GM23338 (cell line): ENCODE results near the gene ZNF350. TPM values are rescaled to one million over a fixed set of nuclear protein-coding genes. Genes with fewer than 3 reads are reported as not detected.

ENCODE experiments used
- EZH2 ChIP-seq: fragments of 200-600 bp; sonication (generic); IDR thresholded peaks from one replicate; pipeline ENCODE4 v1.8.0; 2017; ENCODE audit warnings: antibody characterized with exemption, mild to moderate bottlenecking, low read depth; ENCODE audit not compliant: unreplicated experiment
- NANOG ChIP-seq: IDR thresholded peaks from 2 replicates; pipeline ENCODE4 v1.6.1; 2016; ENCODE audit warnings: antibody characterized with exemption, borderline replicate concordance
- STAT1 ChIP-seq: IDR thresholded peaks from one replicate; pipeline ENCODE4 v1.6.1; 2016; ENCODE audit warnings: antibody characterized with exemption; ENCODE audit not compliant: unreplicated experiment
- ZNF114 ChIP-seq: fragments of 250-450 bp; sonication (Bioruptor Pico); IDR thresholded peaks from 2 replicates; pipeline ENCODE4 v1.5.0; 2020; ENCODE audit warnings: mild to moderate bottlenecking, moderate library complexity
- ZNF331 ChIP-seq: fragments of 250-450 bp; sonication (Bioruptor Pico); IDR thresholded peaks from 2 replicates; pipeline ENCODE4 v1.5.0; 2020; ENCODE audit warnings: low read depth, mild to moderate bottlenecking, moderate library complexity
- polyA plus RNA-seq: library from polyadenylated mRNA; unstranded; fragments of >200 nt; fragmentation: Nextera tagmentation; extraction: Ambion mirVana; gene quantifications from 2 replicates; pipeline ENCODE4 v1.2.1, GENCODE V29; 2016
- total RNA-seq: library from RNA; depleted of rRNA; stranded (reverse); fragments of >200 nt; shearing (Covaris generic); gene quantifications from 2 replicates; pipeline ENCODE4 v1.2.3, GENCODE V29; 2014
- TF ChIP-seq, protein P1 (sequence below): fragments of 250-450 bp; sonication (Bioruptor Pico); IDR thresholded peaks from 2 replicates; pipeline ENCODE4 v1.5.0; 2020; ENCODE audit warnings: mild to moderate bottlenecking, moderate library complexity
- TF ChIP-seq, protein P2 (sequence below): IDR thresholded peaks from one replicate; pipeline ENCODE4 v1.6.1; 2018; ENCODE audit warnings: antibody characterized with exemption; ENCODE audit not compliant: unreplicated experiment
- TF ChIP-seq, protein P3 (sequence below), 2 experiments: fragments of 200-600 bp in 1 of 2; sonication (generic) in 1 of 2; conservative IDR thresholded peaks; 2 replicates each; pipeline versions ENCODE4 v1.5.1 to v1.6.1; 2016 to 2017; ENCODE audit warnings: antibody characterized with exemption in 2 of 2, low read depth in 2 of 2, mild to moderate bottlenecking in 2 of 2, moderate library complexity in 1 of 2

Gene ZNF350
- total and polyA plus RNA-seq, 2 experiments from 2014 or later = 5.8 to 7.6 TPM

DNA sequence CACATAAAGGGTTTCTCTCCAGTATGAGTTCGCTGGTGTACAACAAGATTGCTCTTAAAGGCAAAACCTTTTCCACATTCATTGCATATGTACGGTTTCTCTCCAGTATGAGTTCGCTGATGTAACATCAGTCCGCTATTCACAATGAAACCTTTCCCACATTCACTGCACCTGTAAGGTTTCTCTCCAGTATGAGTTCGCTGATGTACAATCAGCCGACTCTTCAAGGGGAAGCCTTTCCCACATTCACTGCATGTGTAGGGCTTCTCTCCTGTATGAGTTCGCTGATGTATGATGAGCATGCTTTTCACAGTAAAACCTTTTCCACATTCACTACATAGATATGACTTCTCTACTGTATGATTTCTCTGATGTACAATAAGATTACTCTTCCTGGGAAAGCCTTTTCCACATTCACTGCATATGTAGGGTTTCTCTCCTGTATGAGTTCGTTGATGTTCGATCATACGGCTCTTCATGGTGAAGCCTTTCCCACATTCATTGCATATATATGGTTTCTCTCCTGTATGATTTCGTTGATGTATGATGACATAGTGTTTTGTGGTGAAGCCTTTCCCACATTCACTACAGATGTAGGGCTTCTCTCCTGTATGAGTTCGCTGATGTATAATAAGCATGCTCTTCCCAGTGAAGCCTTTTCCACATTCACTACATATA lies 47.5 kb upstream of the ZNF350 start (continued):
- TF ChIP-seq, protein P1, sequence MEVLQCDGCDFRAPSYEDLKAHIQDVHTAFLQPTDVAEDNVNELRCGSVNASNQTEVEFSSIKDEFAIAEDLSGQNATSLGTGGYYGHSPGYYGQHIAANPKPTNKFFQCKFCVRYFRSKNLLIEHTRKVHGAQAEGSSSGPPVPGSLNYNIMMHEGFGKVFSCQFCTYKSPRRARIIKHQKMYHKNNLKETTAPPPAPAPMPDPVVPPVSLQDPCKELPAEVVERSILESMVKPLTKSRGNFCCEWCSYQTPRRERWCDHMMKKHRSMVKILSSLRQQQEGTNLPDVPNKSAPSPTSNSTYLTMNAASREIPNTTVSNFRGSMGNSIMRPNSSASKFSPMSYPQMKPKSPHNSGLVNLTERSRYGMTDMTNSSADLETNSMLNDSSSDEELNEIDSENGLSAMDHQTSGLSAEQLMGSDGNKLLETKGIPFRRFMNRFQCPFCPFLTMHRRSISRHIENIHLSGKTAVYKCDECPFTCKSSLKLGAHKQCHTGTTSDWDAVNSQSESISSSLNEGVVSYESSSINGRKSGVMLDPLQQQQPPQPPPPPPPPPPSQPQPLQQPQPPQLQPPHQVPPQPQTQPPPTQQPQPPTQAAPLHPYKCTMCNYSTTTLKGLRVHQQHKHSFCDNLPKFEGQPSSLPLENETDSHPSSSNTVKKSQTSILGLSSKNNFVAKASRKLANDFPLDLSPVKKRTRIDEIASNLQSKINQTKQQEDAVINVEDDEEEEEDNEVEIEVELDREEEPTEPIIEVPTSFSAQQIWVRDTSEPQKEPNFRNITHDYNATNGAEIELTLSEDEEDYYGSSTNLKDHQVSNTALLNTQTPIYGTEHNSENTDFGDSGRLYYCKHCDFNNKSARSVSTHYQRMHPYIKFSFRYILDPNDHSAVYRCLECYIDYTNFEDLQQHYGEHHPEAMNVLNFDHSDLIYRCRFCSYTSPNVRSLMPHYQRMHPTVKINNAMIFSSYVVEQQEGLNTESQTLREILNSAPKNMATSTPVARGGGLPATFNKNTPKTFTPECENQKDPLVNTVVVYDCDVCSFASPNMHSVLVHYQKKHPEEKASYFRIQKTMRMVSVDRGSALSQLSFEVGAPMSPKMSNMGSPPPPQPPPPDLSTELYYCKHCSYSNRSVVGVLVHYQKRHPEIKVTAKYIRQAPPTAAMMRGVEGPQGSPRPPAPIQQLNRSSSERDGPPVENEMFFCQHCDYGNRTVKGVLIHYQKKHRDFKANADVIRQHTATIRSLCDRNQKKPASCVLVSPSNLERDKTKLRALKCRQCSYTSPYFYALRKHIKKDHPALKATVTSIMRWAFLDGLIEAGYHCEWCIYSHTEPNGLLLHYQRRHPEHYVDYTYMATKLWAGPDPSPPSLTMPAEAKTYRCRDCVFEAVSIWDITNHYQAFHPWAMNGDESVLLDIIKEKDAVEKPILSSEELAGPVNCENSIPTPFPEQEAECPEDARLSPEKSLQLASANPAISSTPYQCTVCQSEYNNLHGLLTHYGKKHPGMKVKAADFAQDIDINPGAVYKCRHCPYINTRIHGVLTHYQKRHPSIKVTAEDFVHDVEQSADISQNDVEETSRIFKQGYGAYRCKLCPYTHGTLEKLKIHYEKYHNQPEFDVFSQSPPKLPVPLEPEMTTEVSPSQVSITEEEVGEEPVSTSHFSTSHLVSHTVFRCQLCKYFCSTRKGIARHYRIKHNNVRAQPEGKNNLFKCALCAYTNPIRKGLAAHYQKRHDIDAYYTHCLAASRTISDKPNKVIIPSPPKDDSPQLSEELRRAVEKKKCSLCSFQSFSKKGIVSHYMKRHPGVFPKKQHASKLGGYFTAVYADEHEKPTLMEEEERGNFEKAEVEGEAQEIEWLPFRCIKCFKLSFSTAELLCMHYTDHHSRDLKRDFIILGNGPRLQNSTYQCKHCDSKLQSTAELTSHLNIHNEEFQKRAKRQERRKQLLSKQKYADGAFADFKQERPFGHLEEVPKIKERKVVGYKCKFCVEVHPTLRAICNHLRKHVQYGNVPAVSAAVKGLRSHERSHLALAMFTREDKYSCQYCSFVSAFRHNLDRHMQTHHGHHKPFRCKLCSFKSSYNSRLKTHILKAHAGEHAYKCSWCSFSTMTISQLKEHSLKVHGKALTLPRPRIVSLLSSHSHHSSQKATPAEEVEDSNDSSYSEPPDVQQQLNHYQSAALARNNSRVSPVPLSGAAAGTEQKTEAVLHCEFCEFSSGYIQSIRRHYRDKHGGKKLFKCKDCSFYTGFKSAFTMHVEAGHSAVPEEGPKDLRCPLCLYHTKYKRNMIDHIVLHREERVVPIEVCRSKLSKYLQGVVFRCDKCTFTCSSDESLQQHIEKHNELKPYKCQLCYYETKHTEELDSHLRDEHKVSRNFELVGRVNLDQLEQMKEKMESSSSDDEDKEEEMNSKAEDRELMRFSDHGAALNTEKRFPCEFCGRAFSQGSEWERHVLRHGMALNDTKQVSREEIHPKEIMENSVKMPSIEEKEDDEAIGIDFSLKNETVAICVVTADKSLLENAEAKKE = no peak
- TF ChIP-seq NANOG = no peak
- TF ChIP-seq, protein P2, sequence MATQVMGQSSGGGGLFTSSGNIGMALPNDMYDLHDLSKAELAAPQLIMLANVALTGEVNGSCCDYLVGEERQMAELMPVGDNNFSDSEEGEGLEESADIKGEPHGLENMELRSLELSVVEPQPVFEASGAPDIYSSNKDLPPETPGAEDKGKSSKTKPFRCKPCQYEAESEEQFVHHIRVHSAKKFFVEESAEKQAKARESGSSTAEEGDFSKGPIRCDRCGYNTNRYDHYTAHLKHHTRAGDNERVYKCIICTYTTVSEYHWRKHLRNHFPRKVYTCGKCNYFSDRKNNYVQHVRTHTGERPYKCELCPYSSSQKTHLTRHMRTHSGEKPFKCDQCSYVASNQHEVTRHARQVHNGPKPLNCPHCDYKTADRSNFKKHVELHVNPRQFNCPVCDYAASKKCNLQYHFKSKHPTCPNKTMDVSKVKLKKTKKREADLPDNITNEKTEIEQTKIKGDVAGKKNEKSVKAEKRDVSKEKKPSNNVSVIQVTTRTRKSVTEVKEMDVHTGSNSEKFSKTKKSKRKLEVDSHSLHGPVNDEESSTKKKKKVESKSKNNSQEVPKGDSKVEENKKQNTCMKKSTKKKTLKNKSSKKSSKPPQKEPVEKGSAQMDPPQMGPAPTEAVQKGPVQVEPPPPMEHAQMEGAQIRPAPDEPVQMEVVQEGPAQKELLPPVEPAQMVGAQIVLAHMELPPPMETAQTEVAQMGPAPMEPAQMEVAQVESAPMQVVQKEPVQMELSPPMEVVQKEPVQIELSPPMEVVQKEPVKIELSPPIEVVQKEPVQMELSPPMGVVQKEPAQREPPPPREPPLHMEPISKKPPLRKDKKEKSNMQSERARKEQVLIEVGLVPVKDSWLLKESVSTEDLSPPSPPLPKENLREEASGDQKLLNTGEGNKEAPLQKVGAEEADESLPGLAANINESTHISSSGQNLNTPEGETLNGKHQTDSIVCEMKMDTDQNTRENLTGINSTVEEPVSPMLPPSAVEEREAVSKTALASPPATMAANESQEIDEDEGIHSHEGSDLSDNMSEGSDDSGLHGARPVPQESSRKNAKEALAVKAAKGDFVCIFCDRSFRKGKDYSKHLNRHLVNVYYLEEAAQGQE = no peak
- TF ChIP-seq, protein P3, sequence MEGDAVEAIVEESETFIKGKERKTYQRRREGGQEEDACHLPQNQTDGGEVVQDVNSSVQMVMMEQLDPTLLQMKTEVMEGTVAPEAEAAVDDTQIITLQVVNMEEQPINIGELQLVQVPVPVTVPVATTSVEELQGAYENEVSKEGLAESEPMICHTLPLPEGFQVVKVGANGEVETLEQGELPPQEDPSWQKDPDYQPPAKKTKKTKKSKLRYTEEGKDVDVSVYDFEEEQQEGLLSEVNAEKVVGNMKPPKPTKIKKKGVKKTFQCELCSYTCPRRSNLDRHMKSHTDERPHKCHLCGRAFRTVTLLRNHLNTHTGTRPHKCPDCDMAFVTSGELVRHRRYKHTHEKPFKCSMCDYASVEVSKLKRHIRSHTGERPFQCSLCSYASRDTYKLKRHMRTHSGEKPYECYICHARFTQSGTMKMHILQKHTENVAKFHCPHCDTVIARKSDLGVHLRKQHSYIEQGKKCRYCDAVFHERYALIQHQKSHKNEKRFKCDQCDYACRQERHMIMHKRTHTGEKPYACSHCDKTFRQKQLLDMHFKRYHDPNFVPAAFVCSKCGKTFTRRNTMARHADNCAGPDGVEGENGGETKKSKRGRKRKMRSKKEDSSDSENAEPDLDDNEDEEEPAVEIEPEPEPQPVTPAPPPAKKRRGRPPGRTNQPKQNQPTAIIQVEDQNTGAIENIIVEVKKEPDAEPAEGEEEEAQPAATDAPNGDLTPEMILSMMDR (conservative IDR thresholded peaks at IDR 0.05; ENCODE audit: low read depth in 2 of 2) = no peak
- no peak for TF ChIP-seq ZNF331 (CRISPR knock-in tag)
- TF ChIP-seq STAT1 = no peak
- no peak for TF ChIP-seq ZNF114 (CRISPR knock-in tag)
- TF ChIP-seq EZH2 = no peak
